Esophagus muscularis mucosa (tissue), 4 donors: ENCODE data around the gene FAM32A. TPM values are rescaled to one million over a fixed set of nuclear protein-coding genes. Genes with fewer than 3 reads are reported as not detected.

Experiments used
- DNase-seq: peaks from one replicate; pipeline ENCODE4 v3.0.0-alpha.2; 2017; ENCODE audit errors: extremely low spot score
- H3K27ac ChIP-seq, 4 donors: fragments of 200-600 bp; sonication (generic); replicated peaks in 1 of 4; 1 replicate in 3 of 4; 2 replicates in 1 of 4; pipeline ENCODE4 v1.5.1; 2016 to 2019; ENCODE audit warnings: mild to moderate bottlenecking in 1 of 4
- H3K27me3 ChIP-seq, 4 donors: fragments of 200-600 bp; sonication (generic); one replicate each; pipeline versions ENCODE4 v1.5.1 to v1.6.0; 2016 to 2019
- H3K36me3 ChIP-seq, 4 donors: fragments of 200-600 bp; sonication (generic); one replicate each; pipeline ENCODE4 v1.5.1; 2016 to 2019
- H3K4me1 ChIP-seq, 4 donors: fragments of 200-600 bp; sonication (generic); one replicate each; pipeline ENCODE4 v1.5.1; 2016 to 2019
- H3K4me3 ChIP-seq, 4 donors: fragments of 200-600 bp; sonication (generic); 1 replicate in 2 of 4; 2 replicates in 2 of 4; pipeline ENCODE4 v1.5.1; 2016 to 2019; ENCODE audit warnings: mild to moderate bottlenecking in 4 of 4, moderate library complexity in 1 of 4
- H3K9me3 ChIP-seq, 4 donors: fragments of 200-600 bp; sonication (generic); 1 replicate in 3 of 4; 2 replicates in 1 of 4; pipeline ENCODE4 v1.5.1; 2016 to 2019
- EP300 ChIP-seq: sonication (generic); formaldehyde crosslinking; IDR thresholded peaks from one replicate; pipeline ENCODE4 v1.6.1; 2017; ENCODE audit warnings: antibody characterized with exemption
- POLR2A ChIP-seq: fragments of 450-650 bp; IDR thresholded peaks from one replicate; pipeline ENCODE4 v1.6.1; 2017; ENCODE audit warnings: antibody characterized with exemption, moderate library complexity, mild to moderate bottlenecking, low read depth
- POLR2AphosphoS5 ChIP-seq, 2 donors: sonication (generic); formaldehyde crosslinking; IDR thresholded peaks; one replicate each; pipeline ENCODE4 v1.6.1; 2017; ENCODE audit warnings: antibody characterized with exemption in 2 of 2
- WGBS: methylation state at CpG from one replicate; pipeline ENCODE4 v1.1.5; 2018; 5-methylcytosine and 5-hydroxymethylcytosine counted together
- intact Hi-C: fragments of 100-400 bp; cut with DNase I; formaldehyde crosslinking; loops from one replicate; pipeline ENCODE4 v1.15.1; 2023
- total RNA-seq, 4 donors: library from RNA; depleted of rRNA; stranded (reverse); fragments of >200 nt; gene quantifications; one replicate each; pipeline versions ENCODE4 v1.1.0 to v1.2.1, GENCODE V29; 2016
- TF ChIP-seq, protein P1 (sequence below), 3 experiments: fragments of 200-600 bp in 2 of 3; fragments of 450-650 bp in 1 of 3; sonication (generic) in 2 of 3; IDR thresholded peaks; one replicate each; pipeline ENCODE4 v1.5.1; 2017 to 2019; ENCODE audit warnings: antibody characterized with exemption in 3 of 3, mild to moderate bottlenecking in 2 of 3, moderate library complexity in 1 of 3

The FAM32A gene
- total RNA-seq, 4 donors from 2014 or later, result 83.5 to 104 (median 103) TPM

DNA sequence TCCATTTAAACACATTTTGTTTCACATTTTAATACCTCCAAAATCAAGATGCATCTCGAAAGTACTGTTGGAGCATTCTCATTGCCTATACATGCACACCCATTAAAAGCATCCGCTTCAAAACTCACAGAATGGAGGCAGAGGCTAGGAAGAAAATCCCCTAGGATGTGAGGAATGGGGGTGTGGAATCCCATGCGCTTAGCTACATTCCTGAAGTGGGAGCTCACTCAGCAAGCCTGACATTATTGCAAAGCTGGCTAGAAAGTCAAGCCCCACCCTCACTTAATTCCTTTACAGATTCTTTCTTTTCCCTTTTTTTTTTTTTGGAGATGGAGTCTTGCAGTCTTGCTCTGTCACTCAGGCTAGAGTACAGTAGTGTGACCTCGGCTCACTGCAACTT lies 4.6 kb upstream of the FAM32A start:
- H3K36me3 ChIP-seq, result no peaks in the 10 kb centered on the region
- no peak overlapping the region for H3K4me3 ChIP-seq
- peaks cover 0 to 3% (median under 1%) of the 10 kb centered on the region in 4 donors for H3K9me3 ChIP-seq
- H3K27me3 ChIP-seq, result peaks cover 0 to 16% (median 0%) of the 10 kb centered on the region in 4 donors
- H3K4me1 ChIP-seq, result peaks cover 4 to 13% (median 11%) of the 10 kb centered on the region in 4 donors
- no peak for DNase-seq
- WGBS, result 49% methylated on average over 4 of the region's 4 CpGs
- TF ChIP-seq POLR2A (no peak), EP300 (no peak), POLR2AphosphoS5 (IDR thresholded peaks at IDR 0.05) (no peak)
- TF ChIP-seq, protein P1, sequence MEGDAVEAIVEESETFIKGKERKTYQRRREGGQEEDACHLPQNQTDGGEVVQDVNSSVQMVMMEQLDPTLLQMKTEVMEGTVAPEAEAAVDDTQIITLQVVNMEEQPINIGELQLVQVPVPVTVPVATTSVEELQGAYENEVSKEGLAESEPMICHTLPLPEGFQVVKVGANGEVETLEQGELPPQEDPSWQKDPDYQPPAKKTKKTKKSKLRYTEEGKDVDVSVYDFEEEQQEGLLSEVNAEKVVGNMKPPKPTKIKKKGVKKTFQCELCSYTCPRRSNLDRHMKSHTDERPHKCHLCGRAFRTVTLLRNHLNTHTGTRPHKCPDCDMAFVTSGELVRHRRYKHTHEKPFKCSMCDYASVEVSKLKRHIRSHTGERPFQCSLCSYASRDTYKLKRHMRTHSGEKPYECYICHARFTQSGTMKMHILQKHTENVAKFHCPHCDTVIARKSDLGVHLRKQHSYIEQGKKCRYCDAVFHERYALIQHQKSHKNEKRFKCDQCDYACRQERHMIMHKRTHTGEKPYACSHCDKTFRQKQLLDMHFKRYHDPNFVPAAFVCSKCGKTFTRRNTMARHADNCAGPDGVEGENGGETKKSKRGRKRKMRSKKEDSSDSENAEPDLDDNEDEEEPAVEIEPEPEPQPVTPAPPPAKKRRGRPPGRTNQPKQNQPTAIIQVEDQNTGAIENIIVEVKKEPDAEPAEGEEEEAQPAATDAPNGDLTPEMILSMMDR (IDR thresholded peaks at IDR 0.05), result no peak
- H3K27ac ChIP-seq, result no peak overlapping the region
- intact Hi-C loops, result no loop called here

GRCh38 chr19:16184665-16185122 lies 516 bp upstream of the FAM32A start:
- no peak for TF ChIP-seq POLR2A
- no peak for TF ChIP-seq POLR2AphosphoS5 (IDR thresholded peaks at IDR 0.05)
- TF ChIP-seq EP300, result no peak
- TF ChIP-seq, protein P1 (IDR thresholded peaks at IDR 0.05), result no peak
- no peak for DNase-seq
- peaks cover 0 to 10% (median 0%) of the 10 kb centered on the region in 4 donors for H3K27me3 ChIP-seq
- intact Hi-C loops, result loop anchor here (5.0 kb wide), 1 partner anchor 72 kb away; the partner anchor contains the start of gene RAB8A
- peaks cover 17 to 45% (median 42%) of the 10 kb centered on the region in 4 donors for H3K4me1 ChIP-seq
- H3K36me3 ChIP-seq, result peaks cover 0 to 31% (median 26%) of the 10 kb centered on the region in 4 donors
- H3K4me3 ChIP-seq, result peak overlapping the region; percentile 76 to 93 (median 82)
- H3K9me3 ChIP-seq, result no peaks in the 10 kb centered on the region
- H3K27ac ChIP-seq, result peak overlapping the region in 3 of 4 donors; percentile 78 to 91 (median 87)
- 42% methylated on average over 18 of the region's 18 CpGs for WGBS

GRCh38 chr19:16185768-16186123 lies 536 bp downstream of the FAM32A start:
- intact Hi-C loops, result loop anchor here (5.0 kb wide), 1 partner anchor 73 kb away; the partner anchor contains the start of gene RAB8A
- Histone ChIP-seq H3K9me3 (no peaks in the 10 kb centered on the region), H3K27me3 (peaks cover 0 to 6% (median 0%) of the 10 kb centered on the region in 4 donors), H3K4me3 (peak overlapping the region; percentile 76 to 93 (median 82)), H3K27ac (peak overlapping the region; percentile 78 to 91 (median 84)), H3K36me3 (peaks cover 6 to 42% (median 36%) of the 10 kb centered on the region in 4 donors), H3K4me1 (peaks cover 17 to 52% (median 45%) of the 10 kb centered on the region in 4 donors)
- TF ChIP-seq, protein P1 (IDR thresholded peaks at IDR 0.05), result peak in 1 of 3 experiments; percentile 28
- TF ChIP-seq POLR2A, result no peak
- WGBS, result 0% methylated on average over 20 of the region's 20 CpGs
- DNase-seq, result no peak

DNA sequence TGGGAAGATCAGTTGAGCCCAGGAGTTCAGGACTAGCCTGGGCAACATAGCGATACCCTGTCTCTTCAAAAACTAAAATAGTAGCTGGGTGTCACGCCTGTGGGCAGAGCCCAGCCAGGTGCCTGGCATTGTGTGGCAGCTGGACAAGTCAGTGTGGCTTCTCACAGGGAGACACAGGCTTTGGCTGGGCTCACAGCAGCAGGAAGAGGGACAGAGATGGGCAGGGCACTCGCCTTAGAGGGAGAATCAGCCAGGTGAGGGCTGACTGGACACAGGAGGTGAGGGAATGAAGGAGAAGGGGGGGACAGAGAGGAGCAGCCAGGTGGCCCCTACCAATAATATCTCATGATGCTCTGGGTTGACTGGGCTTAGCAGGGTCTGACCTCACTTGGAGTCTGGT lies 3.3 kb downstream of the FAM32A start:
- Histone ChIP-seq H3K36me3 (peaks cover 27 to 69% (median 57%) of the 10 kb centered on the region in 4 donors), H3K27me3 (no peaks in the 10 kb centered on the region), H3K4me3 (no peak overlapping the region), H3K4me1 (peaks cover 12 to 45% (median 38%) of the 10 kb centered on the region in 4 donors), H3K27ac (no peak overlapping the region), H3K9me3 (no peaks in the 10 kb centered on the region)
- no peak for DNase-seq
- TF ChIP-seq, protein P1 (IDR thresholded peaks at IDR 0.05), result no peak
- TF ChIP-seq POLR2AphosphoS5 (IDR thresholded peaks at IDR 0.05) (no peak), POLR2A (no peak), EP300 (no peak)
- WGBS, result 100% methylated on average over 3 of the region's 3 CpGs
- intact Hi-C loops, result loop anchor here (5.0 kb wide), 1 partner anchor 76 kb away; the partner anchor contains the start of gene RAB8A
